K562 (cell line): ENCODE measurements around the gene ADRA2A. TPM values are rescaled to one million over a fixed set of nuclear protein-coding genes. Genes with fewer than 3 reads are reported as not detected.

Experiments
- ATAC-seq: fragments of 200-7000 bp; cut with Tn5 transposase; 3 replicates; pipeline ENCODE4 v1.9.1; 2020; ENCODE audit warnings: moderate library complexity
- BruUV-seq: library from RNA; stranded (reverse); fragments of 400-500 nt; replicated peaks from 2 replicates; lab custom pipeline; 2021; lab: Mats Ljungman, UMichigan
- CTCF ChIA-PET: fragments of 300-600 bp; formaldehyde crosslinking; extraction: SDS; loops from one replicate; lab custom pipeline; 2021; ENCODE audit warnings: low intra/inter-chr PET ratio; lab: Yijun Ruan, JAX
- POLR2A ChIA-PET: fragments of 300-600, 350-650 bp; sonication (Branson Sonifier 250); formaldehyde crosslinking; extraction: SDS; loops from one replicate; lab custom pipeline; 2021; ENCODE audit warnings: antibody characterized with exemption, inconsistent platforms; lab: Yijun Ruan, JAX
- DNase-seq, 4 experiments: peaks; one replicate each; pipeline versions ENCODE4 v3.0.0 to v3.0.0-alpha.2; 2011 to 2018; ENCODE audit warnings: low spot score in 3 of 4, mixed read lengths in 3 of 4; ENCODE audit errors: extremely low read depth in 1 of 4
- FAIRE-seq: peaks from 2 replicates; lab custom pipeline; 2011; peaks lifted over from hg19 to GRCh38; lab: Jason Lieb, UNC
- H2AFZ ChIP-seq: 2 replicates; pipeline ENCODE4 v1.6.0; 2011; ENCODE audit warnings: low read depth, low read length, control low read depth, inconsistent platforms
- H3K27ac ChIP-seq: fragments of 200-600 bp; 3 replicates; pipeline ENCODE4 v1.8.0; 2011; ENCODE audit warnings: low read depth, mild to moderate bottlenecking, control low read depth, inconsistent platforms, low read length, moderate library complexity, mixed read lengths; ENCODE audit errors: extremely low read depth
- H3K27me3 ChIP-seq, 2 experiments: fragments of 300-600 bp in 1 of 2; 2 replicates in 1 of 2; 3 replicates in 1 of 2; pipeline versions ENCODE4 v1.6.0 to v1.8.0; 2011; ENCODE audit warnings: inconsistent platforms in 2 of 2, low read length in 2 of 2, mild to moderate bottlenecking in 1 of 2, mixed read lengths in 1 of 2, moderate library complexity in 1 of 2; ENCODE audit not compliant: control insufficient read depth in 2 of 2, insufficient read depth in 2 of 2
- H3K36me3 ChIP-seq: fragments of 300-600 bp; 3 replicates; pipeline ENCODE4 v1.8.0; 2011; ENCODE audit warnings: mild to moderate bottlenecking, low read length, inconsistent platforms; ENCODE audit not compliant: control insufficient read depth, insufficient read depth
- H3K4me1 ChIP-seq, 2 experiments: fragments of 200-600 bp in 1 of 2; replicated peaks in 1 of 2; 2 replicates in 1 of 2; 3 replicates in 1 of 2; pipeline versions ENCODE4 v1.5.1 to v1.8.0; 2011; ENCODE audit warnings: inconsistent platforms in 2 of 2, low read length in 2 of 2, mild to moderate bottlenecking in 1 of 2, mixed read lengths in 1 of 2, moderate library complexity in 1 of 2; ENCODE audit not compliant: control insufficient read depth in 2 of 2, insufficient read depth in 2 of 2
- H3K4me2 ChIP-seq: 2 replicates; pipeline ENCODE4 v1.6.1; 2011; ENCODE audit warnings: low read length, control low read depth, inconsistent platforms, mixed read lengths; ENCODE audit not compliant: insufficient read depth
- H3K4me3 ChIP-seq: fragments of 200-600 bp; sonication (generic), shearing (Covaris generic); 2 replicates; pipeline ENCODE4 v1.5.1; 2016; ENCODE audit warnings: control low read depth, inconsistent platforms
- H3K79me2 ChIP-seq: fragments of 200-600 bp; 3 replicates; pipeline ENCODE4 v1.8.0; 2011; ENCODE audit warnings: low read length, inconsistent platforms; ENCODE audit not compliant: control insufficient read depth, insufficient read depth
- H3K9ac ChIP-seq, 2 experiments: 2 replicates each; pipeline versions ENCODE4 v1.6.0 to v1.6.1; 2011; ENCODE audit warnings: low read depth in 2 of 2, low read length in 2 of 2, control low read depth in 1 of 2, inconsistent platforms in 1 of 2, mild to moderate bottlenecking in 1 of 2, mixed read lengths in 1 of 2; ENCODE audit not compliant: insufficient read depth in 1 of 2
- H3K9me1 ChIP-seq: one replicate; pipeline ENCODE4 v1.6.0; 2011; ENCODE audit warnings: inconsistent platforms, mild to moderate bottlenecking, low read length, moderate library complexity; ENCODE audit not compliant: control insufficient read depth, insufficient read depth
- H3K9me3 ChIP-seq: replicated peaks from 2 replicates; pipeline ENCODE4 v1.5.1; 2011; ENCODE audit warnings: low read depth, low read length, inconsistent platforms; ENCODE audit not compliant: control insufficient read depth, insufficient read depth
- H4K20me1 ChIP-seq: replicated peaks from 2 replicates; pipeline ENCODE4 v1.6.1; 2011; ENCODE audit warnings: low read length, inconsistent platforms, mixed read lengths; ENCODE audit not compliant: control insufficient read depth, insufficient read depth
- C11orf30 ChIP-seq: fragments of 450-650 bp; IDR thresholded peaks from 2 replicates; pipeline ENCODE4 v1.6.1; 2016; ENCODE audit warnings: low read depth, mild to moderate bottlenecking
- CBX3 ChIP-seq, 2 experiments: IDR thresholded peaks; 1 replicate in 1 of 2; 2 replicates in 1 of 2; pipeline ENCODE4 v1.6.1; 2012; ENCODE audit warnings: inconsistent platforms in 2 of 2, low read length in 2 of 2, borderline replicate concordance in 1 of 2, control low read depth in 1 of 2
- CEBPG ChIP-seq, 3 experiments: fragments of 200-800 bp in 1 of 3; sonication (Bioruptor generic) in 1 of 3; sonication (generic) in 1 of 3; formaldehyde crosslinking in 1 of 3; IDR thresholded peaks in 2 of 3; conservative IDR thresholded peaks in 1 of 3; 2 replicates each; pipeline versions ENCODE4 v1.6.1 to v1.8.0; 2016 to 2022; ENCODE audit warnings: missing compliant biosample characterization in 2 of 3, missing genetic modification characterization in 2 of 3, mild to moderate bottlenecking in 1 of 3, missing genetic modification reagents in 1 of 3
- CTBP1 ChIP-seq: fragments of 450-650 bp; IDR thresholded peaks from 2 replicates; pipeline ENCODE4 v1.6.1; 2016; ENCODE audit warnings: borderline replicate concordance
- EHMT2 ChIP-seq: fragments of 450-650 bp; IDR thresholded peaks from 2 replicates; pipeline ENCODE4 v1.6.1; 2018; ENCODE audit warnings: antibody characterized with exemption
- FOS ChIP-seq: IDR thresholded peaks from 3 replicates; pipeline ENCODE4 v1.6.1; 2011; ENCODE audit not compliant: insufficient read length; ENCODE audit errors: extremely low read depth
- KAT8 ChIP-seq: fragments of 450-650 bp; IDR thresholded peaks from 2 replicates; pipeline ENCODE4 v1.6.1; 2016; ENCODE audit warnings: low read depth, mild to moderate bottlenecking
- NCOA4 ChIP-seq: fragments of 450-650 bp; IDR thresholded peaks from 2 replicates; pipeline ENCODE4 v1.6.1; 2018; ENCODE audit warnings: mild to moderate bottlenecking; ENCODE audit not compliant: partially characterized antibody
- NFIX ChIP-seq: fragments of 250-450 bp; sonication (Bioruptor Pico); IDR thresholded peaks from 2 replicates; pipeline ENCODE4 v1.4.0; 2020; ENCODE audit warnings: low read depth, mild to moderate bottlenecking, moderate library complexity
- NR4A1 ChIP-seq, 2 experiments: fragments of 250-450 bp in 1 of 2; fragments of 450-650 bp in 1 of 2; sonication (Bioruptor Pico) in 1 of 2; IDR thresholded peaks; 2 replicates each; pipeline versions ENCODE4 v1.4.0 to v1.6.1; 2016 to 2020; ENCODE audit warnings: mild to moderate bottlenecking in 2 of 2, missing compliant biosample characterization in 1 of 2, missing genetic modification characterization in 1 of 2, moderate library complexity in 1 of 2
- RFX1 ChIP-seq: fragments of 450-650 bp; IDR thresholded peaks from 2 replicates; pipeline ENCODE4 v1.6.1; 2016; ENCODE audit warnings: mild to moderate bottlenecking, moderate library complexity
- TRIM28 ChIP-seq: fragments of 450-650 bp; IDR thresholded peaks from 2 replicates; pipeline ENCODE4 v1.6.1; 2017
- ZNF282 ChIP-seq: sonication (generic); formaldehyde crosslinking; IDR thresholded peaks from 2 replicates; pipeline ENCODE4 v1.8.1; 2023; ENCODE audit warnings: missing genetic modification reagents
- ZNF444 ChIP-seq: fragments of 250-450 bp; sonication (Bioruptor Pico); IDR thresholded peaks from 2 replicates; pipeline ENCODE4 v1.4.0; 2020; ENCODE audit warnings: mild to moderate bottlenecking, moderate library complexity
- ZNF707 ChIP-seq: fragments of 250-450 bp; sonication (Bioruptor Pico); conservative IDR thresholded peaks from 2 replicates; pipeline ENCODE4 v1.8.0; 2022; ENCODE audit warnings: inconsistent platforms, mild to moderate bottlenecking, moderate library complexity
- WGBS: fragments of 100-300 bp; shearing (Covaris generic); methylation state at CpG from one replicate; pipeline ENCODE4 v1.1.6; 2016; ENCODE audit warnings: low coverage, mixed read lengths; ENCODE audit not compliant: insufficient coverage; ENCODE audit errors: missing lambda C conversion rate; 5-methylcytosine and 5-hydroxymethylcytosine counted together
- in situ Hi-C: fragments of 300-500 bp; cut with MboI; formaldehyde crosslinking; loops from 4 replicates; pipeline ENCODE4 v1.15.0; 2018; ENCODE audit warnings: inconsistent platforms, mixed read lengths
- intact Hi-C: fragments of 100-400 bp; cut with micrococcal nuclease; formaldehyde crosslinking; loops from 2 replicates; pipeline ENCODE4 v1.14.2; 2022
- polyA plus RNA-seq, 8 experiments: library from polyadenylated mRNA; depleted of rRNA in 4 of 8; stranded (reverse) in 5 of 8; unstranded in 3 of 8; fragments of >200 nt; fragmentation: Nextera tagmentation in 2 of 8; fragmentation: Illumina TruSeq in 1 of 8; extraction: Ambion mirVana in 2 of 8; extraction: Trizol in 1 of 8; gene quantifications; 2 replicates each; pipeline versions ENCODE4 v1.2.1 to v1.2.3, GENCODE V29; 2011 to 2014; ENCODE audit warnings: inconsistent platforms in 1 of 8, missing spikeins in 1 of 8
- total RNA-seq, 7 experiments: library from RNA; depleted of rRNA in 6 of 7; stranded (reverse); fragments of >200 nt in 6 of 7; fragmentation: Illumina TruSeq in 2 of 7; extraction: Trizol in 2 of 7; gene quantifications; 2 replicates each; pipeline versions ENCODE4 v1.2.1 to v1.2.3, GENCODE V29; 2011 to 2021; ENCODE audit warnings: low replicate concordance in 1 of 7
- TF ChIP-seq, protein P1 (sequence below): fragments of 250-450 bp; sonication (Bioruptor Pico); IDR thresholded peaks from 2 replicates; pipeline ENCODE4 v1.5.0; 2020; ENCODE audit warnings: mild to moderate bottlenecking, borderline replicate concordance

ADRA2A gene
- total and polyA plus RNA-seq, 9 of the 15 experiments (the other 6 are each of a cell fraction or from before 2014, with no cell fraction given) = not detected

DNA sequence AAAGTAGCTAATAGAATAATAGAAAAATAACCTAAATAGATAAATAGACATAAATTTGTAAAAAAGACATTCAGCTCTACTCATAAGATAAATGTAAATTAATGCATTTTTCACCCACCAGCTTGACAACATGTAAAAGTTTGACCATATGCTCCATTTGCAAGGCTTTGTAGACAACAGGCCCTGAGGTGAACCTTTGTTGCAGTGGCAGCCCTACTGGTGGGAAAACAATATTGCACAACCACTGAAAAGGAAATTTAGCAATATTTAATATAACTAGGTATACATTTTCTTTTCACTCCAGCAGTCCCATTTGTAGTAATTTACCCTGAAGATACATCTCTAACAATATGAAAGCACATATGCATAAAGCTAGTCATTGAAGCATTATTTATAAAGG is 39.0 kb upstream of the ADRA2A start:
- intact Hi-C loops = no loop called here
- H3K27ac ChIP-seq = no peak overlapping the region
- peak in 2 of 4 experiments; percentile 6 to 7 for DNase-seq
- BruUV-seq = no TSS peak
- H3K4me1 ChIP-seq = no peaks in the 10 kb centered on the region
- no peak overlapping the region for H3K4me3 ChIP-seq
- H3K9me1 ChIP-seq = no peaks in the 10 kb centered on the region
- no peaks in the 10 kb centered on the region for H3K79me2 ChIP-seq
- ATAC-seq = no peak
- H3K9ac ChIP-seq = no peak overlapping the region
- CTCF ChIA-PET = no interaction called here
- no peaks in the 10 kb centered on the region for H3K27me3 ChIP-seq
- POLR2A ChIA-PET = interaction anchor here (0.9 kb wide), 1 partner anchor 14 kb away, joined by 3 read pairs; no protein-coding TSS in a partner anchor
- no peak overlapping the region for H3K4me2 ChIP-seq
- H3K9me3 ChIP-seq = no peaks in the 10 kb centered on the region; the same call in 1 of the 2 replicates
- no peaks in the 10 kb centered on the region for H3K36me3 ChIP-seq
- H2AFZ ChIP-seq = no peak overlapping the region
- no peaks in the 10 kb centered on the region for H4K20me1 ChIP-seq
- FAIRE-seq = no peak
- in situ Hi-C loops = no loop called here
- no peak for TF ChIP-seq NFIX (CRISPR knock-in tag)
- TF ChIP-seq CEBPG (CRISPR knock-in tag; IDR thresholded peaks at IDR 0.05) = no peak
- 0 out of 4 replicates have a peak, but pooled peaks of 1 of the 2 experiments have one; percentile 17 for TF ChIP-seq CEBPG (tag; conservative IDR thresholded peaks at IDR 0.05 in 1 of 2, IDR thresholded peaks at IDR 0.05 in 1 of 2)

DNA sequence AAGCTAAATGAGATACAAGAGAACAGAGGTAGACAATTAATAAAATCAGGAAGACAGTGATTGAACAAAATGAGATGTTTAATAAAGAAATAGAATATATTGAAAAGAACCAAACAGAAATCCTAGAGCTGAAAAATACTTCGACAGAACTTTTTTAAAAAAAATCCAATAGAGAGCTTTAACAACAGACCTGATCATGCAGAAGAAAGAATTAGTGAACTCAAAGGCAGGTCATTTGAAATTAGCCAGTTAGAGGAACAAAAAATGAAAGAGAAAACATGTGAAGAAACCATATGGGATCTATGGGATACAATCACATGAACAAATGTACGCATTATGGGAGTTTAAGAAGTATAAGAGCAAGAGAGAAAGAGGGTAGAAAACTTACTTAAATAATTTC is 37.3 kb upstream of the ADRA2A start:
- Histone ChIP-seq H3K4me1 (no peaks in the 10 kb centered on the region), H3K27me3 (no peaks in the 10 kb centered on the region), H4K20me1 (no peaks in the 10 kb centered on the region), H3K36me3 (no peaks in the 10 kb centered on the region), H3K4me3 (no peak overlapping the region), H3K4me2 (no peak overlapping the region), H3K9me1 (no peaks in the 10 kb centered on the region), H3K79me2 (no peaks in the 10 kb centered on the region), H3K9me3 (no peaks in the 10 kb centered on the region; the same call in 1 of the 2 replicates), H3K9ac (no peak overlapping the region), H3K27ac (no peak overlapping the region), H2AFZ (no peak overlapping the region)
- no peak for TF ChIP-seq C11orf30
- no peak for TF ChIP-seq EHMT2
- peak in 1 of 2 experiments; percentile 71; a peak in 2 of 3 replicates for TF ChIP-seq CBX3 (IDR thresholded peaks at IDR 0.05; ENCODE audit: borderline replicate concordance in 1 of 2, low read length in 2 of 2)
- no peak for TF ChIP-seq KAT8
- no peak for TF ChIP-seq CTBP1
- no peak for TF ChIP-seq ZNF707
- no peak for TF ChIP-seq ZNF444 (CRISPR knock-in tag)
- peak; percentile 92 for TF ChIP-seq TRIM28
- no peak for TF ChIP-seq ZNF282
- TF ChIP-seq, protein P1, sequence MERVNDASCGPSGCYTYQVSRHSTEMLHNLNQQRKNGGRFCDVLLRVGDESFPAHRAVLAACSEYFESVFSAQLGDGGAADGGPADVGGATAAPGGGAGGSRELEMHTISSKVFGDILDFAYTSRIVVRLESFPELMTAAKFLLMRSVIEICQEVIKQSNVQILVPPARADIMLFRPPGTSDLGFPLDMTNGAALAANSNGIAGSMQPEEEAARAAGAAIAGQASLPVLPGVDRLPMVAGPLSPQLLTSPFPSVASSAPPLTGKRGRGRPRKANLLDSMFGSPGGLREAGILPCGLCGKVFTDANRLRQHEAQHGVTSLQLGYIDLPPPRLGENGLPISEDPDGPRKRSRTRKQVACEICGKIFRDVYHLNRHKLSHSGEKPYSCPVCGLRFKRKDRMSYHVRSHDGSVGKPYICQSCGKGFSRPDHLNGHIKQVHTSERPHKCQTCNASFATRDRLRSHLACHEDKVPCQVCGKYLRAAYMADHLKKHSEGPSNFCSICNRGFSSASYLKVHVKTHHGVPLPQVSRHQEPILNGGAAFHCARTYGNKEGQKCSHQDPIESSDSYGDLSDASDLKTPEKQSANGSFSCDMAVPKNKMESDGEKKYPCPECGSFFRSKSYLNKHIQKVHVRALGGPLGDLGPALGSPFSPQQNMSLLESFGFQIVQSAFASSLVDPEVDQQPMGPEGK (CRISPR knock-in tag) = no peak
- no peak for TF ChIP-seq FOS
- TF ChIP-seq NR4A1 (CRISPR knock-in tag; IDR thresholded peaks at IDR 0.05) = no peak
- no peak for TF ChIP-seq NR4A1 (tag; IDR thresholded peaks at IDR 0.05)
- no peak for TF ChIP-seq NCOA4
- TF ChIP-seq RFX1 = no peak
- BruUV-seq = no TSS peak
- WGBS = 0% methylated on average over 2 of the region's 2 CpGs
- ATAC-seq (no peak), DNase-seq (no peak), FAIRE-seq (no peak)
- POLR2A ChIA-PET = no interaction called here
- CTCF ChIA-PET = no interaction called here
- intact Hi-C loops = no loop called here
- in situ Hi-C loops = no loop called here
